ENCODE results near the gene PPFIA1. TPM values are rescaled to one million over a fixed set of nuclear protein-coding genes. Genes with fewer than 3 reads are reported as not detected.

PPFIA1 gene
- total RNA-seq, 4 donors from 2014 or later = 43.7 to 82.8 (median 69.3) TPM

GRCh38 chr11:70423523-70424505 is 153.3 kb downstream of the PPFIA1 start:
- Histone ChIP-seq H3K27ac (peak overlapping the region in 1 of 4 donors; percentile 40), H3K9me3 (no peaks in the 10 kb centered on the region), H3K27me3 (no peaks in the 10 kb centered on the region), H3K36me3 (peaks cover 0 to 90% (median 2%) of the 10 kb centered on the region in 3 donors), H3K4me1 (peaks cover 0 to 38% (median 4%) of the 10 kb centered on the region in 4 donors), H3K4me3 (no peak overlapping the region)
- 75 to 78% methylated on average over 34 of the region's 34 CpGs for WGBS, 2 donors
- TF ChIP-seq POLR2A (IDR thresholded peaks at IDR 0.05) = no peak
- no peak for TF ChIP-seq EP300 (IDR thresholded peaks at IDR 0.05)
- no peak for TF ChIP-seq CTCF (IDR thresholded peaks at IDR 0.05)
- DNase-seq (ENCODE audit: low spot score in 2 of 2) = no peak

- H3K36me3 ChIP-seq = peaks cover 0 to 90% (median 2%) of the 10 kb centered on the region in 3 donors
- no peak overlapping the region for H3K4me3 ChIP-seq
- no peaks in the 10 kb centered on the region for H3K27me3 ChIP-seq
- no peaks in the 10 kb centered on the region for H3K9me3 ChIP-seq
- 84 to 89% methylated on average over 14 of the region's 14 CpGs for WGBS, 2 donors
- no peak overlapping the region for H3K27ac ChIP-seq
- DNase-seq (ENCODE audit: low spot score in 2 of 2) = no peak
- TF ChIP-seq EP300 (IDR thresholded peaks at IDR 0.05) (no peak), CTCF (IDR thresholded peaks at IDR 0.05) (no peak)
- peaks cover 0 to 39% (median 4%) of the 10 kb centered on the region in 4 donors for H3K4me1 ChIP-seq
Observed at GRCh38 chr11:70424765-70425344, 154.4 kb downstream of the PPFIA1 start.

- no peak for DNase-seq (ENCODE audit: low spot score in 2 of 2)
- peaks cover under 1 to 90% (median 2%) of the 10 kb centered on the region in 3 donors for H3K36me3 ChIP-seq
- WGBS, 2 donors = 78% methylated on average over 11 of the region's 11 CpGs
Observed at GRCh38 chr11:70427436-70427835, 156.9 kb downstream of the PPFIA1 start.

GRCh38 chr11:70428701-70429427 is 158.4 kb downstream of the PPFIA1 start:
- WGBS, 2 donors = 92% methylated on average over 18 of the region's 18 CpGs
- H3K4me1 ChIP-seq = peaks cover 0 to 30% (median 4%) of the 10 kb centered on the region in 4 donors
- TF ChIP-seq EP300 (IDR thresholded peaks at IDR 0.05) = no peak
- no peak for TF ChIP-seq POLR2A (IDR thresholded peaks at IDR 0.05)
- TF ChIP-seq CTCF (IDR thresholded peaks at IDR 0.05) = no peak
- peaks cover 0 to 90% (median 10%) of the 10 kb centered on the region in 3 donors for H3K36me3 ChIP-seq
- H3K9me3 ChIP-seq = no peaks in the 10 kb centered on the region
- DNase-seq (ENCODE audit: low spot score in 2 of 2) = no peak
- no peak overlapping the region for H3K4me3 ChIP-seq
- no peaks in the 10 kb centered on the region for H3K27me3 ChIP-seq
- H3K27ac ChIP-seq = no peak overlapping the region

More at GRCh38 chr11:70427436-70427835, 156.9 kb downstream of the PPFIA1 start:
- H3K27ac ChIP-seq = peak overlapping the region in 2 of 4 donors; percentile 31 to 52
- no peaks in the 10 kb centered on the region for H3K27me3 ChIP-seq
- no peak for TF ChIP-seq POLR2A (IDR thresholded peaks at IDR 0.05)
- no peak for TF ChIP-seq CTCF (IDR thresholded peaks at IDR 0.05)
- no peak for TF ChIP-seq EP300 (IDR thresholded peaks at IDR 0.05)
- no peaks in the 10 kb centered on the region for H3K9me3 ChIP-seq
- peaks cover 0 to 34% (median 4%) of the 10 kb centered on the region in 4 donors for H3K4me1 ChIP-seq
- no peak overlapping the region for H3K4me3 ChIP-seq
